ENCODE results near the gene VEPH1.

Gene VEPH1

GRCh38 chr3:157522648-157523047 lies 19.4 kb upstream of the VEPH1 start:
- DNase-seq, result no peak

- DNase-seq, result no peak
These were observed 17.4 kb upstream of the VEPH1 start for GRCh38 chr3:157520485-157521150.

GRCh38 chr3:157518881-157519280 lies 15.7 kb upstream of the VEPH1 start:
- DNase-seq, result no peak

- no peak for DNase-seq
These were observed 13.7 kb upstream of the VEPH1 start for GRCh38 chr3:157516928-157517327.

GRCh38 chr3:157515398-157515797 lies 12.2 kb upstream of the VEPH1 start:
- peak; percentile 91 for DNase-seq

- DNase-seq, result no peak
These were observed 11.2 kb upstream of the VEPH1 start for GRCh38 chr3:157514371-157514895.

- no peak for DNase-seq
These were observed 10.4 kb upstream of the VEPH1 start for GRCh38 chr3:157513585-157513984.

- no peak for DNase-seq
These were observed 9.3 kb upstream of the VEPH1 start for GRCh38 chr3:157512534-157512933.

- DNase-seq, result no peak
These were observed 5.2 kb upstream of the VEPH1 start for GRCh38 chr3:157508461-157508860.

GRCh38 chr3:157501863-157502262 lies 1.4 kb downstream of the VEPH1 start:
- DNase-seq, result peak; percentile 29

- DNase-seq, result peak; percentile 42
These were observed 3.0 kb downstream of the VEPH1 start for GRCh38 chr3:157500232-157500631.

- peak; percentile 60 for DNase-seq
These were observed 3.8 kb downstream of the VEPH1 start for GRCh38 chr3:157499342-157499963.

- DNase-seq, result peak; percentile 30
These were observed 4.8 kb downstream of the VEPH1 start for GRCh38 chr3:157498371-157498770.

- peak; percentile 17 for DNase-seq
These were observed 7.4 kb downstream of the VEPH1 start for GRCh38 chr3:157495846-157496245.

GRCh38 chr3:157494581-157495281 lies 8.5 kb downstream of the VEPH1 start:
- peak; percentile 88 for DNase-seq

GRCh38 chr3:157493627-157494550 lies 9.3 kb downstream of the VEPH1 start:
- DNase-seq, result peak; percentile 84

GRCh38 chr3:157491136-157491535 lies 12.1 kb downstream of the VEPH1 start:
- no peak for DNase-seq

- DNase-seq, result no peak
These were observed 15.1 kb downstream of the VEPH1 start for GRCh38 chr3:157488144-157488543.

- DNase-seq, result no peak
These were observed 15.9 kb downstream of the VEPH1 start for GRCh38 chr3:157487339-157487738.

- no peak for DNase-seq
These were observed 23.6 kb downstream of the VEPH1 start for GRCh38 chr3:157479464-157480243.

GRCh38 chr3:157477441-157477840 lies 25.8 kb downstream of the VEPH1 start:
- DNase-seq, result no peak

- peak; percentile 2 for DNase-seq
These were observed 27.2 kb downstream of the VEPH1 start for GRCh38 chr3:157475921-157476414.

Measured in NCI-H69 (cell line).